NOMO-1 treated with dmso at 0.1 percent for 144 hours (cell line): ENCODE data around the gene ASMTL.
"Not testable (repeated sequence)": the region's sequence is repeated elsewhere in the genome, so short reads cannot be mapped to it uniquely, and the experiment has no call there.

Experiments
- DNase-seq: peaks from one replicate; lab custom pipeline; 2025; ENCODE audit not compliant: unreplicated experiment; lab: John Stamatoyannopoulos, UW

The ASMTL gene

GRCh38 chrX:1453951-1454785 is 1.5 kb upstream of the ASMTL start:
- no peak for DNase-seq

DNA sequence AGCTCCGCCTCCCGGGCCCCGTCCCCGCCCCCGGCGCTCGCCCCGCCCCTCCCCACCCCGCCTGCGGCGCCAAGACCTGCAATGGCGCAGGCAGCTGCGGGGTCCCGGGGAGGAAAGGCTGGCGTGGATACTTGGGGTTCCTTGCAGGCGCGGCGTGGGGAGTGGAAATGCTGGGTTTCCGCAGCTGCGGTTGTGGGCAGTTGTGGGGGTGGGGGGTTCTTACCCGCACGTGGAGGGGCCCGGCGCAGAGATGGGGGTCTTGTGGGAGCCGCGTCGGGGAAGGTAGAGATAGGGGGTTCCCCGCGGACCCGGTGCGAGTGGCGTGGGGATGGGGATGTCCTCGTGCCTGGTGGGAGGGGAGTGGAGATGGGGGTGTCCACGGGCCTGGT is 680 bp upstream of the ASMTL start:
- DNase-seq: no peak

DNA sequence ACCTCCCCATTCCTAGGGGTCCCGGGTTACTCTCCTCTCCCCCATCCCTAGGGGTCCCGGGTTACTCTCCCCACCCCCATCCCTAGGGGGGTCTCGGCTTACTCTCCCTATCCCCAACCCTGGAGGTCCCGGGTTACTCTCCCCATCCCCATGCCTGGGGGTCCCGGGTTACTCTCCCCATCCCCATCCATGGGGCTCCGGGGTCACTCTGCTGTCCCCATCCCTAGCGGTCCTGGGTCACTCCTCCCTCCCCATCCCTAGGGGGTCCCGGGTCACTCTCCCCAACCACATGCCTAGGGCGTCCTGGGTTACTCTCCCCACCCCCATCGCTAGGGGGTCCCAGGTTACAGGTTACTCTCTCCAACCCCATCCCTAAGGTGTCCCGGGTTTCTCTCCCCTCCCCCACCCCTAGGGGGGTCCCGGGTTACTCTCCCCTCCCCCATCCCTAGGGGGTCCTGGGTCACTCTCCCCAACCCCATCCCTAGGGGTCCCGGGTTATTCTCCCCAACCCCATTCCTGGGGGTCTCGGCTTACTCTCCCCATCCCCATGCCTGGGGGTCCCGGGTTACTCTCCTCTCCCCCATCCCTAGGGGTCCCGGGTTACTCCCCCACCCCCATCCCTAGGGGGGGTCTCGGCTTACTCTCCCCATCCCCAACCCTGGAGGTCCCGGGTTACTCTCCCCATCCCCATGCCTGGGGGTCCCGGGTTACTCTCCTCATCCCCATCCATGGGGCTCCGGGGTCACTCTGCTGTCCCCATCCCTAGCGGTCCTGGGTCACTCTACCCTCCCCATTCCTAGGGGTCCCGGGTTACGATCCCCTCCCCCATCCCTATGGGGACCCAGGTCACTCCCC is 821 bp downstream of the ASMTL start:
- DNase-seq: no peak

- no peak for DNase-seq
Measured at GRCh38 chrX:1451251-1451660, 1.5 kb downstream of the ASMTL start.

- DNase-seq: no peak
Measured at GRCh38 chrX:1450361-1451161, 2.1 kb downstream of the ASMTL start.

- DNase-seq: no peak
Measured at GRCh38 chrX:1449823-1450149, 2.9 kb downstream of the ASMTL start.

- DNase-seq: no peak
Measured at GRCh38 chrX:1449036-1449822, 3.5 kb downstream of the ASMTL start.

- not testable (repeated sequence) for DNase-seq
Measured at GRCh38 chrX:1448573-1449001, 4.1 kb downstream of the ASMTL start.

- not testable (repeated sequence) for DNase-seq
Measured at GRCh38 chrX:1447969-1448572, 4.6 kb downstream of the ASMTL start.

DNA sequence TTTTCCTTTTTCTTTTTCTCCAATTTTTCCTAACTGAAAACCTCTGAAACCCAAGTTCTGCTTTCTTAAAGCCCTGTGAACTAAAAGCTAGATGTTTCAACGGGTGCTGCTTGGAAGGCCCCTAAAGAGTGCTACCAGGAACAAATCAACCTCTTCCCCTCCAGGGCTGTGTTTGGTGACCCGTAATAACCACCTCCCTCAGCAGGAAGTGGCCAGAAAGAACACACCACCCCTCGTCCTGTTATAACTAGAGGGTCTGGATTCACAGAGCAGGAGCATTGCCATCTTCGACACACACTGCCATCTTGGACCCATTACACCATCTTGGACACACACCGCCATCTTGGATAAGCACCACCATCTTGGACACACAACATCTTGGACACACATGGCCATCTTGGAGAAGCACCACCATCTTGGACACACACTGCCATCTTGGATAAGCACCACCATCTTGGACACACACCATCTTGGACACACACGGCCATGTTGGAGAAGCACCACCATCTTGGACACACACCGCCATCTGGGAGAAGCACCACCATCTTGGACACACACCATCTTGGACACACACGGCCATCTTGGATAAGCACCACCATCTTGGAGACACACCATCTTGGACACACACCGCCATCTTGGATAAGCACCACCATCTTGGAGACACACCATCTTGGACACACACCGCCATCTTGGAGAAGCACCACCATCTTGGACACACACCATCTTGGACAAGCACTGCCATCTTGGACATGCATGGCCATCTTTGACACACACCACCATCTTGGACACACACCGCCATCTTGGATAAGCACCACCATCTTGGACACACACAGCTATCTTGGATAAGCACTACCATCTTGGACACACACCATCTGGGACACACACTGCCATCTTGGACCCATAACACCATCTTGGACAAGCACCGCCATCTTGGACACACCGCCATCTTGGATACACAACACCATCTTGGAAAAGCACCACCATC is 5.4 kb downstream of the ASMTL start:
- DNase-seq: not testable (repeated sequence)

DNA sequence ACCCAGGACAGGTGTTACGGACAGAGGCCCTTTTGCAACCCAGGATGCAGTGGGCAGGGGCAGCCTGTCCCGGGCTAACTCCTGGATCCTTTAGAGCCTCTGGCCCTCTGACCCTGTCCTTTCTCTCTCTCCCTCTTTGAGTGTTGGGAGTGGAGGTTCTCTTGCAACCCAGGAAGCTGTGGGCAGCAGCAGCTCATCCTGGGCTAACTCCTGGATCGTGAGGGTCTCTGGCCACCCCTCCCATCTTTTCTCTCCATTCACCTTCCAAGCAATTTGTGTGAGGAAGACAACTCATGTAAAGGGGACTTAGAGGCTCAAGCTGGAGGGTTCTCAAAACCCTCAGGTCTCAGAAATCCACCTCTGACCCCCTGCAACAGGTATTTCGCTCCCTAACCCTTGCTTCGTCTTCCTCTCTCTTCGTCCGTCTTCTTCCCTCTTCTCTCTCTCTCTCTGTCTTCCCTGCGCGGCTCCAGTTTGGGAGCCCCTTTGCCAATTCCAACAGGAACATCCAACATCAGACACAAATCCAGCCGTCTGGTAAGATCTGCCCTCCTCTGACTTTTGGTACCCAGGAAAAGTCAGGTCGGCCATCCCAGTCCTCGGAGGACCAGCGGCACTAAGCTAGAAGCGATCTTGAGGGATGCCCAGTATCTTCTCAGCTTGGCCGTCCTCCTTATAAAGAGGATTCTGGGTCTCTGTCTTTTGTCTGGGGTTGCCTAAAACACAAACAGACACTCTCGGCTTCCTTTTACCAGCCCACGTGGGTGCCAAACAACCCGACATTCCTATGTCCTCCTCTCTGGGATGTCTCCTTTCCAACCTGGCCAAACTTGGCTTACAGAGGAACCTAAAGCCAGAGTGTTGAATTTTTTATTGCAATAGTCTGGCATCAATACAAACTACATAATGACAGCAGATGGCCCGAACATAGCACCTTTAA is 7.9 kb downstream of the ASMTL start:
- DNase-seq: no peak

DNA sequence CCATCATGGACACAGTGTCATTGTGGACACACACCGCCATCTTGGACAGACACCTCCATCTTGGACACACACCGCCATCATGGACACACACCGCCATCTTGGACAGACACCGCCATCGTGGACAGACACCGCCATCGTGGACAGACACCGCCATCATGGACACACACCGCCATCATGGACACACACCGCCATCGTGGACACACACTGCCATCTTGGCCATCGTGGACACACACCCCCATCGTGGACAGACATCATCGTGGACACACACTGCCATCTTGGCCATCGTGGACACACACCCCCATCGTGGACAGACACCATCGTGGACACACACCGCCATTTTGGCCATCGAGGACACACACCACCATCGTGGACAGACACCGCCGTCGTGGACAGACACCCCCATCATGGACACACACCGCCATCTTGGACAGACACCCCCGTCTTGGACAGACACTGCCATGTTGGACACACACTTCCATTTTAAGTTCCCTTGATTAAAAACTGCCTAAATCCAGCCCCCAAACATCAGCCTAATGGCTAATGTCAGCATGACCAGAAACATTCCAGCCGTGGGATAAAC is 9.1 kb downstream of the ASMTL start:
- DNase-seq: no peak

DNA sequence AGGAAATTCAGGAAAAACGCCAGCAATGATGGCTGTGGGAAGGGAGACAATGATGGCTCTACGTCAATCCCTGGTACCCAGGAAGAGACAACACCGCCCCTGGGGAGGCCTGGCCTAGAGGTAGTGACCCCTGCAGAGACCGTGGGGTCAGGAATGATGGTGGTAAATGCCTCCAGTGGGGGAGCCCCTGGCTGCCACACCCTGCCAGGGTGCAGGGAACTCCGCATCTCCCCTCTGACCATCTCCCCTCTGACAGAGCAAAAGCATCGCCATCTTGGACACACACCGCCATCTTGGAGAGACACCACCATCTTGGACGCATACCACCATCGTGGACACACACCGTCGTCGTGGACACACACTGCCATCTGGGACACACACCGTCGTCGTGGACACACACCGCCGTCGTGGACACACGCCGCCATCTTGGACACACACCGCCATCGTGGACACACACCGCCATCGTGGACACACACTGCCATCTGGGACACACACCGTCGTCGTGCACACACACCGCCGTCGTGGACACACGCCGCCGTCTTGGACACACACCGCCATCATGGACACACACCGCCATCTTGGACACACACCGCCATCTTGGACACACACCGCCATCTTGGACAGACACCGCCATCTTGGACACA is 9.9 kb downstream of the ASMTL start:
- DNase-seq: no peak

DNA sequence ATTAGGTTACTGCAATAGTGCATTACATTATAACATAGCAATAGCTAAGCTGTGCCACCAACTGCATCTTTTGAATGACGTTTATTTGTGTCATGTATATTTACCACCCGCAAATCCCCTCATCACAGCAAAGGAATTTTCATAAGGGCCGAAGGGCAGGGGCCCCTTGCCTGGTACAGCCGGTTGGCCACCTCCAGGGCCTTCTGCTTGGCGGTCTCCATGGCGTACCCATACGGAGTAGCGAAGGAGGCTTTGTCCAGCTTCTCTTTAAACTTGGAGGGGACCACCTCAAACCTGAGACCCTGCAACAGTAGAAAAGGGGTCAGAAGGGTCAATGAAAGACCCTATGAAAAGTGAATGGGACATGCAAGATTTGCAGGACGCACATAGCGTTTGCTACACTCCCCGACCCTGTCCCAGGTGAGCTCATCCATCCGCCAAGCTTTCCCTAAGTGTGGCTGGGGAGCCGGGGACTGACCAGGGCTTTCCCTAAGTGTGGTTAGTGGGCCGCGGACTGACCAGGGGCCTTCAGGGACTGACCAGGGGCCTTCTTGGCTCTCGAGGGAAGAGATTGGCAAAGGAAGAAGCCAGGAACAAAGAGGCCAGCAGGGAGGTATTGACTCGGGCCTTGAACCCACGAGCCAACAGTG is 10.6 kb downstream of the ASMTL start:
- DNase-seq: no peak

DNA sequence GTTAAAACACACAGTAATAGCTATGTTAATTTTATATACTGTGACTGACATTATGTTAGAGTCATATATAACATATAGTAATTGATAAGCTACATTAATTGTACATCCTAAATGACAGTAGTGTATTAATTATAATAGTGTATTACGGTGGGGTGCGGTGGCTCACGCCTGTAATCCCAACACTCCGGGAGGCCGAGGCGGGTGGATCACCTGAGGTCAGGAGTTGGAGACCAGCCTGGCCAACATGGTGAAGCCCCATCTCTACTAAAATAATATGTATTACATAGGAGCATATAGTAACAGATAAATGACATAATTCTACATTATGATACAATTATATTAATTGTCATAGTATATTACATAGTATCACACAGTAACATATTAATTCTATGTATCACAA is 12.2 kb downstream of the ASMTL start:
- no peak for DNase-seq

- no peak for DNase-seq
Measured at GRCh38 chrX:1435241-1435895, 17.3 kb downstream of the ASMTL start.
